NCI-H2171 treated with DMSO at 0.1 percent for 48 hours (cell line): Measurements from ENCODE around the gene SCLY.

Experiments
- DNase-seq: peaks from one replicate; lab custom pipeline; 2025; lab: John Stamatoyannopoulos, UW

SCLY gene

GRCh38 chr2:238097988-238098871 lies 37.4 kb downstream of the SCLY start:
- peak; percentile 25 for DNase-seq

- DNase-seq, result no peak
These were observed 38.3 kb downstream of the SCLY start for GRCh38 chr2:238098901-238099713.

GRCh38 chr2:238099714-238100048 lies 38.9 kb downstream of the SCLY start:
- DNase-seq, result no peak

- peak; percentile 61 for DNase-seq
These were observed 39.4 kb downstream of the SCLY start, which contains the start of gene ESPNL for GRCh38 chr2:238100049-238100820. TSS of gene ESPNL (plus strand) at chr2:238100340. CDS start at chr2:238100420, 80 bp downstream.

- no peak for DNase-seq
These were observed 40.3 kb downstream of the SCLY start for GRCh38 chr2:238100821-238101771.

- no peak for DNase-seq
These were observed 41.4 kb downstream of the SCLY start for GRCh38 chr2:238101891-238102841.

GRCh38 chr2:238102865-238103264 lies 42.1 kb downstream of the SCLY start:
- no peak for DNase-seq

GRCh38 chr2:238103465-238104225 lies 42.8 kb downstream of the SCLY start:
- no peak for DNase-seq

GRCh38 chr2:238104226-238104690 lies 43.5 kb downstream of the SCLY start:
- DNase-seq, result no peak

- DNase-seq, result no peak
These were observed 44.0 kb downstream of the SCLY start for GRCh38 chr2:238104691-238105371.

- peak; percentile 15 for DNase-seq
These were observed 44.9 kb downstream of the SCLY start for GRCh38 chr2:238105506-238106338.

GRCh38 chr2:238106339-238106697 lies 45.5 kb downstream of the SCLY start:
- DNase-seq, result no peak

GRCh38 chr2:238106698-238107524 lies 46.1 kb downstream of the SCLY start:
- no peak for DNase-seq

- DNase-seq, result no peak
These were observed 47.0 kb downstream of the SCLY start for GRCh38 chr2:238107525-238108422.

GRCh38 chr2:238108423-238109183 lies 47.8 kb downstream of the SCLY start:
- DNase-seq, result peak; percentile 85
